ENCODE results near the gene ATP9A.
"Not testable (repeated sequence)": the region's sequence is repeated elsewhere in the genome, so short reads cannot be mapped to it uniquely, and the experiment has no call there.

The ATP9A gene

GRCh38 chr20:51796340-51796739 lies 28.1 kb upstream of the ATP9A start:
- DNase-seq = no peak

- DNase-seq = no peak
These were observed 24.8 kb upstream of the ATP9A start for GRCh38 chr20:51792960-51793359.

- DNase-seq = no peak
These were observed 23.4 kb upstream of the ATP9A start for GRCh38 chr20:51791626-51792025.

- no peak for DNase-seq
These were observed 22.1 kb upstream of the ATP9A start for GRCh38 chr20:51790256-51790655.

- no peak for DNase-seq
These were observed 21.2 kb upstream of the ATP9A start for GRCh38 chr20:51789434-51789833.

GRCh38 chr20:51788822-51789221 lies 20.6 kb upstream of the ATP9A start:
- DNase-seq = no peak

GRCh38 chr20:51784299-51784698 lies 16.1 kb upstream of the ATP9A start:
- DNase-seq = no peak

GRCh38 chr20:51778229-51778759 lies 10.1 kb upstream of the ATP9A start:
- DNase-seq = not testable (repeated sequence)

- DNase-seq = no peak
These were observed 7.1 kb upstream of the ATP9A start for GRCh38 chr20:51775241-51775640.

- no peak for DNase-seq
These were observed 4.0 kb upstream of the ATP9A start for GRCh38 chr20:51772236-51772635.

GRCh38 chr20:51769976-51770615 lies 1.9 kb upstream of the ATP9A start:
- DNase-seq = no peak

- DNase-seq = no peak
These were observed 748 bp upstream of the ATP9A start for GRCh38 chr20:51768759-51769517.

- DNase-seq = no peak
These were observed 960 bp downstream of the ATP9A start for GRCh38 chr20:51766994-51767866.

GRCh38 chr20:51765381-51765780 lies 2.8 kb downstream of the ATP9A start:
- DNase-seq = not testable (repeated sequence)

- DNase-seq = no peak
These were observed 4.1 kb downstream of the ATP9A start for GRCh38 chr20:51763965-51764602.

GRCh38 chr20:51760905-51761546 lies 7.2 kb downstream of the ATP9A start:
- no peak for DNase-seq

- no peak for DNase-seq
These were observed 8.2 kb downstream of the ATP9A start for GRCh38 chr20:51759769-51760510.

GRCh38 chr20:51758978-51759544 lies 9.1 kb downstream of the ATP9A start:
- DNase-seq = no peak

- no peak for DNase-seq
These were observed 11.0 kb downstream of the ATP9A start for GRCh38 chr20:51757226-51757625.

- no peak for DNase-seq
These were observed 11.5 kb downstream of the ATP9A start for GRCh38 chr20:51756653-51757052.

- not testable (repeated sequence) for DNase-seq
These were observed 15.0 kb downstream of the ATP9A start for GRCh38 chr20:51753220-51753619.
